DMS153 treated with DMSO at 0.1 percent for 48 hours (cell line): ENCODE results near the gene MTCH1.

Experiments
- DNase-seq: peaks from one replicate; lab custom pipeline; 2025; ENCODE audit not compliant: unreplicated experiment; lab: John Stamatoyannopoulos, UW

Gene MTCH1

GRCh38 chr6:37018198-37019064, 32.4 kb upstream of the MTCH1 start:
- DNase-seq: peak; percentile 51

- no peak for DNase-seq
Observed at GRCh38 chr6:37017606-37018197, 31.7 kb upstream of the MTCH1 start.

DNA sequence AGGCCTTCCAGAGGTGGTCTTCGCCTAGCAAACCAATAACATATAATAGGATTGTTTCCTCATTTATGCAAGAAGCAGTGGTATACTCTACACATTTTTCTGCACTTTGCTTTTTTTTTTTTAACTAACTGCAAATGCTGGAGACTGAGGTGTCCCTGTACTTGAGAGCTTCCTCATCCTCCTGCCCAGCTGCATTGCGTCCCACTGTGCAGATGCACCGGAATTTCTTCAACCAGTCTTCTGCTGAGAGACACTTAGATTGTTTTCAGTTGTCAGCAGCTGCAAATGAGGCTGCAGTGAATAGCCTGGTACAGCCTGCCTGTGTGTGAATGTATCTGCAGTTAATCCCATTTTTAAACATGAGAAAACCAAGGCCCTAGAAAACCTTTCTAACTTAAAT, 31.0 kb upstream of the MTCH1 start:
- DNase-seq: no peak

DNA sequence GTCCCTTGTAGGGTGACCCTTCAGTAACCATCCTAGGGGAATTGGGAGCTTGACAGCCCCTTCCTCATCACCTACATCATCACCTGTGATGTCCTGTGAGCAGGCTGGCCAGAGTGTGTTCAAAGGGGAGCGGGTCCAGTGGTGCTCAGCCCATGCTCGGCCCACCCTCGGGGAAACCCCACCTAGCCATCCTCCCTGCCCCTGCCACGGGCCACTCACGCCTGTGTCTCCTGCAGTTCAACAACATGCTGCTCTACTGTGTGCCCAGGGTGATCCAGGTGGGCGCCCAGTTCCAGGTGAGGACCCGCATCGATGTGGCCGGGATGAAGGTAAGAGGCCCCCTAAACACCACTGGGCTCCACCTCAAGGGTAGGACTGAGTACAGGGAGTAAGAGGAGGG, 29.5 kb upstream of the MTCH1 start:
- no peak for DNase-seq

DNA sequence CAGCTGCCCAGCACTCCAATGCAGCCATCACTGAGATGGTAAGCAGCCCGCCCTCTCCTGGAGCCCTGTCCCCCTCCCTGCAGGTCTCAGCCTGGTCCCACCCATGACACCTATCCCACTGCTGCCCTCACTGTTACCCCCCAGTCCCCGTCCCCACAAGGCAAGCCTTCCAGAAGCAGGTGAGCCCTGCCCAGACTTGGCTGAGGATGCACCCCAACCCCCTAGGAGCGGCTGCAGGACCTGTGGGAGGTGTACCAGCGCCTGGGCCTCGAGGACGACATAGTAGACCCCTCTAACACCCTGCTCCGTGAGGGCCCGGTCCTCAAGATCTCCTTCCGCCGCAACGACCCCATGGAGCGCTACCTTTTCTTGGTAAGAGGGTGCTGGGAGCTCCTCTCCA, 28.7 kb upstream of the MTCH1 start:
- DNase-seq: no peak

GRCh38 chr6:37013516-37014491, 27.8 kb upstream of the MTCH1 start:
- DNase-seq: no peak

DNA sequence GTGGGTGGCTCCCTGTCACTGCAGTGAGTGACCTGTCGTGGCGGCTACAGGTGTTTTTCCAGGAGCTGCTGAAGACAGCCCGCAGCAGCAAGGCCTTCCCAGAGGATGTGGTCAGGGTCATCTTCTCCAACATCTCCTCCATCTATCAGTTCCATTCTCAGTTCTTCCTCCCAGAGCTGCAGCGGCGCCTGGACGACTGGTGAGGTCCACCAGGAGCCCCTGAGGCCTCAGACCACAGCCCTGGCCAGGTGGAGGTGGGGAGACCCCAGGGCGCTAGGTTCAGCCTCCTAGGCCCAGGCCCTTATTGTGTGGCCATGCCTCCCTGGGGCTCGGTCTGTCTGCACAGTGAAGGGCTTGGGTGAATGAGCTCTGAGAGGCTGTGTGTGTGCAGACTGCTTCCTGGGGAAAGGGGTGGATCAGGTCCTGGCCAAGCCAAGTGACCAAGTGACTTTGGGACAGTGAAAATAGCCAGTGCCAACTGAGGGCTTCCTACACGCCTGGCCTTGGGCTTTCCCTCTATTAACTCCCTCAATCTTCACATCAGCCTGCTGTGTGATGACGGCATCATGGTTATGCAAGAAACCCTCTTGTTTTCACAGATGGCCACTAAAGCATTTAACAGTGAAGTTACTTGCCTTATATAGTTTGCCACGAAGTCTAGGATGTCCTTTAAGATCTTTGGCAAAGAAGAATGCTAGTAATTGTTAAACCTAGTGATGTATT, 25.8 kb upstream of the MTCH1 start:
- DNase-seq: no peak

DNA sequence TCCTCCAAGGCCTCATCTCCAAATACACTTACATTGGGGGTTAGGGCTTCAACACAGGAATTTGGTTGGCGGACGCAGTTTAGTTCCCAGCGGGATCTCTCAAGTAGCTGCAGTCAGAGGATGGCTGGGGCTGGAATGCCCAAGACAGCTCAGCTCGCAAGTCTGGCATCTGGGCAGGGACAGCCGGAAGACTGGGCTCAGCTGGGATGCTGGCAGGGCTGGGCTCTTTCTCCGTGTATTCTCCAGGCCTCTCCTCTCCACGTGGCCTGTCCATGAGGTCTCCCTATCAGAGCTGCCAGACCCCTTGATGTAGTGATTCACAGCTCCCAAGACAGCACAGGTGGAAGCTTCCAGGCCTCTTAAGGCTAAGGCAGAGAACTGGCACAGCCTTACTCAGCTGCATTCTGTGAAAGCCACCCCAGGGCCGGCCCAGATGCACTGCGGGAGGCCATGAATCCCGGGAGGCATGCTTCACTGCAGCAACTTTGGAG, 24.5 kb upstream of the MTCH1 start:
- DNase-seq: no peak

GRCh38 chr6:37008484-37009465, 22.8 kb upstream of the MTCH1 start:
- DNase-seq: no peak

- DNase-seq: no peak
Observed at GRCh38 chr6:37007340-37008043, 21.5 kb upstream of the MTCH1 start.

DNA sequence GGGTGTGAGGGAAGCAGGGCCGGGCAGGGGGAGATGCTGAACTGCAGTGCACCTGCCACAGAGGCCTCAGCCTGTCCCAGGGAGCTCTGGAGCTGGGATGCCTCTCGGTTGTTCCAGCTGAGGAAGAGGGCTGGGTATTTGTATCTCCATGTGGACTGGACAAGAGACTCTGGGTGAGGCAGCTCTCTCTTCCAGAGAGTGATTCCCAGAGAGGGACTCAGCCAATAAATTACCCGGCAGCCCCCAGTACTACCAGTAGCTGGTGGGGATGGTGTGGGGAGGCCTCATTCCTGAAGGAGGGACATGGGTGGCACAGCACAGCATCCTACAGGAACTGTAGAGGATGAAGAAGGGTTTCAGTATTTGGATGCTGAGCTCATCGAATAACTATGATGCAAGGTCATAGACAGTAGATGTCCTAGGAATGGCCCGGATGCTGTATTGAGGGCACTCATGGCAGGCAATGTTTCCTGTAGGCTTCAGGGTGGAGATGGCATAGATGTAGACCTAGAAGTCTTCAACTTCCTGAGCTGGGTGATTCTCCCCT, 20.9 kb upstream of the MTCH1 start:
- DNase-seq: no peak

- no peak for DNase-seq
Observed at GRCh38 chr6:37005827-37006567, 20.0 kb upstream of the MTCH1 start.

GRCh38 chr6:37005061-37005810, 19.2 kb upstream of the MTCH1 start, which contains the start of gene FGD2:
TSS of gene FGD2 (plus strand) at chr6:37005655. CDS start at chr6:37005818, 163 bp downstream.
- no peak for DNase-seq

DNA sequence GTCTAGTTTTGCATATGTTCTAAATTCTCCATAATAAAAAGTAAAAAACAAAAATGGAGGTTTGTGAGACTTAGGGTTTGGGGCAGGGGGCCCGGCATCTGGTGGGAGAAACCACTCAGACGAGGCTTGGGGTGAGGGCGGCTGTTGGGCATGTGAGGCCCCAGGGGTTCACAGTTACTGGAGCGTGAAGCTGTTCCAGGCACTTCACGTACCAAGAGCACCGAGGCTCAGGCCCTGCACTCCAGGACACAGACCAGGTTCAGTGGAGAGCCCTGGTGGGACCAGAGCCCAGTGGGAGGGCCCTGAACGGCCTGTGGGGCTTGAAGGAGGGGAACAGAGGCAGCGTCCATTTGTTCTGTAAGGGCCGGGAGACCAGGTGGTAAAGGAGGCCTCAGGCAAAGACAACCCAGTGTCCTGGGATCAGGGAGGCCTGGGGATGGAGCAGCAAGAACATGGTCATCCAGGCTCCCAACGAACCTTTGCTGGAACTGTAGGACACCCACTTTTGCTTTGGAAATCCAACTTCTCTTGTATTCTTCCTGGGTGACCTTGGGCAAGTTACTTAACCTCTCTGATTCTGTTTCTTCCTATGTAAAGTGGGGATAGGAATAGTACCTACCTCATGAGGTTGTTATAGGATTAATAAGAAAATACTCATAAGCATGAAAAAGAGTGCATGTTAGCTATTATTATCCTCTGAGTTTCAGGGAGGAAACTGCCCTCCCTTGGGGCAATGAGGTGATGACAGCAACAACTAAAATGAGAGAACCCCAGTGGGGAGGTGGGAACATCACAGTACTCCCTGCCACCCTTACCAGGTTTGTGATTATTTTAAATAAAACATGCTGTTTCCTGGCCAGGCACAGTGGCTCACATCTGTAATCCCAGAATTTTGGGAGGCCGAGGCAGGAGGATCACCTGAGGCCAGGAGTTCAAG, 18.3 kb upstream of the MTCH1 start:
- no peak for DNase-seq

- no peak for DNase-seq
Observed at GRCh38 chr6:36999751-37000125, 13.7 kb upstream of the MTCH1 start.
